ENCODE measurements around the gene ZBTB20.

DNA sequence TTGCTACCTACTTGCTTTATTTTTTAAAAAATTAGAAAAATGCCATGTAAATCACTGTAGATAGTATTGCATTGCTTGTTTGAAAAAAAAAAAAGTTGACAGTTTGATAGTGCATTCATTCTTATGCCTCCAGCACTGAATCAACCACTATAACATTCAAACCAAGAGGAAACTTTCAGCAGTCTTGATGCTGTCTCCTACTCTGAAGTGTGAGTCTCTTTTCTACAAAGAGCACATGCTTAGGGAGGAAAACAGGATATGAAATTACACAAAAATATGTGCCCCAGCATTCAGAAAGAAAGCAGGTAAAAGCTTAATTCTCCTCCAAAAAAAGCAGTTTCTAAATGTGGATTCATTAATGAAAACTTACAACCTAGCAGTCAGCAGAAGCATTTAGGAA lies 78.3 kb downstream of the ZBTB20 start:
- TF ChIP-seq, protein P1, sequence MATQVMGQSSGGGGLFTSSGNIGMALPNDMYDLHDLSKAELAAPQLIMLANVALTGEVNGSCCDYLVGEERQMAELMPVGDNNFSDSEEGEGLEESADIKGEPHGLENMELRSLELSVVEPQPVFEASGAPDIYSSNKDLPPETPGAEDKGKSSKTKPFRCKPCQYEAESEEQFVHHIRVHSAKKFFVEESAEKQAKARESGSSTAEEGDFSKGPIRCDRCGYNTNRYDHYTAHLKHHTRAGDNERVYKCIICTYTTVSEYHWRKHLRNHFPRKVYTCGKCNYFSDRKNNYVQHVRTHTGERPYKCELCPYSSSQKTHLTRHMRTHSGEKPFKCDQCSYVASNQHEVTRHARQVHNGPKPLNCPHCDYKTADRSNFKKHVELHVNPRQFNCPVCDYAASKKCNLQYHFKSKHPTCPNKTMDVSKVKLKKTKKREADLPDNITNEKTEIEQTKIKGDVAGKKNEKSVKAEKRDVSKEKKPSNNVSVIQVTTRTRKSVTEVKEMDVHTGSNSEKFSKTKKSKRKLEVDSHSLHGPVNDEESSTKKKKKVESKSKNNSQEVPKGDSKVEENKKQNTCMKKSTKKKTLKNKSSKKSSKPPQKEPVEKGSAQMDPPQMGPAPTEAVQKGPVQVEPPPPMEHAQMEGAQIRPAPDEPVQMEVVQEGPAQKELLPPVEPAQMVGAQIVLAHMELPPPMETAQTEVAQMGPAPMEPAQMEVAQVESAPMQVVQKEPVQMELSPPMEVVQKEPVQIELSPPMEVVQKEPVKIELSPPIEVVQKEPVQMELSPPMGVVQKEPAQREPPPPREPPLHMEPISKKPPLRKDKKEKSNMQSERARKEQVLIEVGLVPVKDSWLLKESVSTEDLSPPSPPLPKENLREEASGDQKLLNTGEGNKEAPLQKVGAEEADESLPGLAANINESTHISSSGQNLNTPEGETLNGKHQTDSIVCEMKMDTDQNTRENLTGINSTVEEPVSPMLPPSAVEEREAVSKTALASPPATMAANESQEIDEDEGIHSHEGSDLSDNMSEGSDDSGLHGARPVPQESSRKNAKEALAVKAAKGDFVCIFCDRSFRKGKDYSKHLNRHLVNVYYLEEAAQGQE (IDR thresholded peaks at IDR 0.05; ENCODE audit: insufficient read depth in 1 of 2, low read depth in 2 of 2, low read length in 2 of 2) = no peak
- TF ChIP-seq SIN3A (IDR thresholded peaks at IDR 0.05; ENCODE audit: borderline replicate concordance, insufficient read depth, low read length) (no peak), POLR2AphosphoS5 (IDR thresholded peaks at IDR 0.05; ENCODE audit: low read depth, low read length) (no peak), TAF1 (IDR thresholded peaks at IDR 0.05; ENCODE audit: borderline replicate concordance, insufficient read depth, low read length) (no peak), FOXP2 (optimal IDR thresholded peaks at IDR 0.05; ENCODE audit: borderline replicate concordance, extremely low read depth, extremely low read length, insufficient read depth) (no peak)
